Measurements from ENCODE around the gene SPACA6. TPM values are rescaled to one million over a fixed set of nuclear protein-coding genes. Genes with fewer than 3 reads are reported as not detected.

The SPACA6 gene
- total and polyA plus RNA-seq, 2 of the 8 experiments (the other 6 are each of a cell fraction or from before 2014, with no cell fraction given), result 7.1 to 7.5 TPM

DNA sequence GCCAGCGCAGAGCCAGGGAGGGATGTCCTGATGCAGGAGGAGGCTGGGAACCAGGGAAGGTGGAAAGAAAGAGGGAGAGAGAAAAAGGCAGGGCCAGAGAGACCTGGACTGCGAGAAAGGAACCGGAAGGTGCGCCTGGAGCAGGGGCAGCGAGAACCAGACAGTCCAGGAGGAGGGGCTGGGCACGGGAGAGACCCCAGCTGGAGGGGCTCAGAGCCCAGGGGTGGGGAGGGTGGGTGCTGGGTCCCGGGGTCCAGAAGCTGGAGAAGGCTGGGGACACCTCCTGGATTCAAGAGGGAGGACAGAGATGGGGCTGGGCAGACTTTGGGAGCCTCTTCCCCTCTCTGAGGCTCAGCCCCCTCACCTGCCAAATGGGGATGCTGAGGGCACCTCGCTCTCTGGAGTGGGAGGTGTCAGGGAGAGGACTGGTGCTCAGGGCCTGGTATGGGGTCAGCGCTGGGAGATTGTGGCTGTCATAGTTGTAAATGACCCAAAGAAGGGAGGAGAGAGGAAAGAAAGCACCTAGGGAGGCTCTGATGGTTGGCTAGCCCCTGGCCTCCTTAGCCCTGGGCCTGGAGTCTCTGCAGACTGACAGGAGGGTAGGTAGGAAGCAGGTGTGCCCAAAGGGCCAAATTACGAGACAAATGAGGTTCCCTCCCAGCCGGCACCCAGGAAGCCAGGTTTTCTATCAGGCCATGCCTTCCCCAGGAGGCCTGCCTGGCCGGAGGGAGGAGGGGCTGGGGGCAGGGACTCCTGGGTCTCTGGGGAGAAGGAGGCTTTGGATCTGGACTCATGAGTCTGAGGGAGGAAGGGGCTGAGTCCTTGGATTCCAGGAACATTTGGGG is 1.3 kb upstream of the SPACA6 start:
- H3K4me1 ChIP-seq (replicated peaks in 1 of 4; ENCODE audit: control insufficient read depth in 3 of 4, insufficient read depth in 4 of 4, low read length in 3 of 4), result peaks cover 0 to 18% (median 11%) of the 10 kb centered on the region in 4 experiments; a peak in 5 of 7 replicates
- H3K4ac ChIP-seq (replicated peaks; ENCODE audit: insufficient read length, low read depth, low read length), result no peak overlapping the region
- no peak overlapping the region for H4K5ac ChIP-seq (ENCODE audit: insufficient read length, low read depth, low read length)
- no peak overlapping the region for H3K27ac ChIP-seq (ENCODE audit: low read depth, low read length)
- peak overlapping the region; percentile 13; the same call in 1 of the 2 replicates for H3K18ac ChIP-seq (ENCODE audit: extremely low read depth, low read length)
- no peak overlapping the region for H2BK120ac ChIP-seq (replicated peaks; ENCODE audit: low read depth, low read length)
- H3K79me2 ChIP-seq (ENCODE audit: control insufficient read depth in 1 of 2, insufficient read depth in 2 of 2, low read length in 2 of 2), result peaks cover 0 to 12% of the 10 kb centered on the region in 2 experiments; a peak in 1 of 4 replicates
- peak overlapping the region; percentile 58 to 97 for H3K4me2 ChIP-seq (ENCODE audit: insufficient read depth in 1 of 2, low read depth in 2 of 2, low read length in 2 of 2)
- H4K20me1 ChIP-seq (replicated peaks in 1 of 2; ENCODE audit: control insufficient read depth in 1 of 2, insufficient read depth in 2 of 2, low read length in 2 of 2), result peaks cover 0 to 4% of the 10 kb centered on the region in 2 experiments
- no peak overlapping the region for H2AK5ac ChIP-seq (ENCODE audit: low read depth, low read length)
- H3K36me3 ChIP-seq (ENCODE audit: control insufficient read depth in 2 of 4, insufficient read depth in 4 of 4, low read length in 3 of 4), result no peaks in the 10 kb centered on the region
- H3K9me3 ChIP-seq (ENCODE audit: insufficient read depth in 2 of 2, low read depth in 1 of 2, low read length in 1 of 2), result no peaks in the 10 kb centered on the region
- H2AFZ ChIP-seq (ENCODE audit: low read length), result no peak overlapping the region
- H3K23me2 ChIP-seq (ENCODE audit: low read depth, low read length), result peaks cover 23% of the 10 kb centered on the region
- CTCF ChIA-PET (ENCODE audit: partially characterized antibody), result no interaction called here
- peak overlapping the region; percentile 77; the same call in 1 of the 2 replicates for H2BK12ac ChIP-seq (ENCODE audit: low read depth, low read length)
- 40% methylated on average over 11 of the region's 12 CpGs; no CpG with 5 or more reads in 1 of the 2 experiments for WGBS, 2 experiments (ENCODE audit: extremely low coverage in 1 of 2, insufficient coverage in 1 of 2, insufficient read length in 1 of 2, insufficient replicate concordance in 2 of 2, low coverage in 1 of 2, low lambda C conversion rate in 2 of 2, missing lambda C conversion rate in 1 of 2)
- H3K4me3 ChIP-seq (ENCODE audit: extremely low read depth in 1 of 4, insufficient read depth in 2 of 4, low read depth in 3 of 4, low read length in 4 of 4), result peak overlapping the region; percentile 18 to 65 (median 42); a peak in 5 of 8 replicates
- no peak overlapping the region for H2BK20ac ChIP-seq (ENCODE audit: low read length)
- H4K91ac ChIP-seq (replicated peaks; ENCODE audit: insufficient read length, low read length), result peak overlapping the region; percentile 37
- no peak for DNase-seq (ENCODE audit: low read depth in 1 of 2, low spot score in 2 of 2)
- H3K27me3 ChIP-seq (replicated peaks in 1 of 4; ENCODE audit: control insufficient read depth in 3 of 4, extremely low read depth in 1 of 4, insufficient read depth in 3 of 4, low read length in 3 of 4), result no peaks in the 10 kb centered on the region
- H2BK15ac ChIP-seq (ENCODE audit: low read length), result no peak overlapping the region
- no peak overlapping the region for H3K14ac ChIP-seq (ENCODE audit: insufficient read length)
- H4K8ac ChIP-seq (ENCODE audit: extremely low read depth, insufficient read depth, low read length), result no peak overlapping the region
- H3K79me1 ChIP-seq (ENCODE audit: low read depth, low read length), result peaks cover 11% of the 10 kb centered on the region
- H2BK5ac ChIP-seq (ENCODE audit: low read depth, low read length), result peak overlapping the region; percentile 91; the same call in 1 of the 2 replicates
- no peak overlapping the region for H3K9ac ChIP-seq (replicated peaks in 1 of 4; ENCODE audit: extremely low read depth in 1 of 4, low read depth in 3 of 4, low read length in 3 of 4)
- POLR2A ChIA-PET (ENCODE audit: partially characterized antibody), result interaction anchor here (4.2 kb wide), 1 partner anchor 11 kb away, joined by 28 read pairs; no protein-coding TSS in a partner anchor
- H3K23ac ChIP-seq (ENCODE audit: insufficient read length), result no peak overlapping the region
- no peak overlapping the region for H3K56ac ChIP-seq (replicated peaks; ENCODE audit: insufficient read length, low read depth, low read length)
- no peak for FAIRE-seq
- TF ChIP-seq SP4 (IDR thresholded peaks at IDR 0.05; ENCODE audit: low read length) (no peak), POU5F1 (IDR thresholded peaks at IDR 0.05; ENCODE audit: low read depth, low read length) (no peak), NANOG (IDR thresholded peaks at IDR 0.05; ENCODE audit: insufficient read depth, low read depth, low read length, poor library complexity, severe bottlenecking) (no peak), GABPA (IDR thresholded peaks at IDR 0.05; ENCODE audit: borderline replicate concordance, insufficient read depth, low read length) (no peak), RXRA (IDR thresholded peaks at IDR 0.05; ENCODE audit: insufficient read depth, low read depth, low read length) (no peak), GTF2F1 (IDR thresholded peaks at IDR 0.05; ENCODE audit: borderline replicate concordance, low read depth, low read length) (no peak), JUN (IDR thresholded peaks at IDR 0.05; ENCODE audit: low read depth, low read length) (no peak), RFX5 (IDR thresholded peaks at IDR 0.05; ENCODE audit: borderline replicate concordance, low read depth, low read length) (no peak), BCL11A (IDR thresholded peaks at IDR 0.05; ENCODE audit: low read depth in 2 of 2, low read length in 2 of 2) (no peak), CREB1 (IDR thresholded peaks at IDR 0.05) (no peak), SRF (IDR thresholded peaks at IDR 0.05; ENCODE audit: low read depth, low read length) (no peak), CHD2 (IDR thresholded peaks at IDR 0.05; ENCODE audit: low read length) (no peak), ZNF274 (IDR thresholded peaks at IDR 0.05; ENCODE audit: borderline replicate concordance, extremely low read depth, low read length) (no peak)
